Mesenteric fat pad (tissue), 1 donor: Measurements from ENCODE around the gene NPFFR2. TPM values are rescaled to one million over a fixed set of nuclear protein-coding genes. Genes with fewer than 3 reads are reported as not detected.
"Not testable (repeated sequence)": the region's sequence is repeated elsewhere in the genome, so short reads cannot be mapped to it uniquely, and the experiment has no call there.

Experiments used
- DNase-seq: peaks from one replicate; pipeline ENCODE4 v3.0.0-alpha.2; 2020; ENCODE audit warnings: low spot score
- total RNA-seq: library from RNA; stranded (reverse); fragmentation: NEBNext Ultra II Directional; extraction: Animal tissue kit (Norgen Biotek cat#: 25700); gene quantifications from one replicate; pipeline ENCODE4 v1.2.1, GENCODE V29; 2021
- donor health status: DM: yes; HTN: yes; CAD: no.

NPFFR2 gene
- total RNA-seq, 1 donor from 2014 or later: not detected

DNA sequence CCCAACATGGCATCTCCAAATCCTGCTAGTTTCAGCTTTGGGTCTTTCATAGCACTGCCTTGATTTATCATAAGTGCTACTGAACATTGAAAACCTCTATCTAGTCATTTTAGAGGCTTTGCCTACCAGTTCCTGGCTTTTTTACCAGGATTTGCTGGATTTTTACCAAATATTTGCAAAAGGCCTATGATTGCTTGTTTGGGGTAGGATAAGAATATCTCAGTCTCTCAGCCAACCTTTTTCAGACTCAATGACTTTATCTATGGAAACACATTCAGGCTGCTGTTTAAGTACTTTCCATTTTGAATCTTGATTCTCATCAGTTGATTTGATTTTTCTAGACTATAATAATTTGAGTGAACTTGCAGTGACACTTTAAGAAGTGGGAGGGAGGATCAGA, 80.1 kb downstream of the NPFFR2 start:
- no peak for DNase-seq

DNA sequence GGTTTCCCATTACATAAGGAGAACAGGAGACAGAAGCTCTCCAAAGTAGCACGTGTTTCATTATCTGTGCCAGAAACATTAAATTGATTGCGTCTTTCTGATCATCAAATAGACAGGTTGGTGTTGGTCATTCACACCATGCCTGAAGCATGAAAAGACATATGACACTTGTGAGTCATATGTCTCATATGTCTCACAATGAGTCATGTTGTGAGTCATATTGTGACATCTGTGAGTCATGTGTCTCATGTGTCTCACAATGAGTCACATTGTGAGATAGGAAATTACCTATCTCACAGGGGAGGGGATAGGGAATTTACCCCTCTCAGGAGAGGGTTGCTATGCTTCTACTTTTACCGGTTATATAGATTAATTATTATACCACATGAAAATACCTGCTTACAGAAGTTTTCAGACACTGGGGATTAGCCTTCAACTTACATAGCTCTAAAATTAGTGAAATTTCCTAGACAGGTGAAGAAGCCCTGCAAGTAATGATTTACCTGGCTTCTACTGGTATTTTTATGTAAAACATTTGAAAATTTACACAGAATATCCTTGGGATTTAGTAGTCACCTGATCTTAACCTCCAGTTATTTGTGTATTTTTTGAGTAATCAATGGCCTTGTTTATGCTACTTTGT, 80.8 kb downstream of the NPFFR2 start:
- no peak for DNase-seq

DNA sequence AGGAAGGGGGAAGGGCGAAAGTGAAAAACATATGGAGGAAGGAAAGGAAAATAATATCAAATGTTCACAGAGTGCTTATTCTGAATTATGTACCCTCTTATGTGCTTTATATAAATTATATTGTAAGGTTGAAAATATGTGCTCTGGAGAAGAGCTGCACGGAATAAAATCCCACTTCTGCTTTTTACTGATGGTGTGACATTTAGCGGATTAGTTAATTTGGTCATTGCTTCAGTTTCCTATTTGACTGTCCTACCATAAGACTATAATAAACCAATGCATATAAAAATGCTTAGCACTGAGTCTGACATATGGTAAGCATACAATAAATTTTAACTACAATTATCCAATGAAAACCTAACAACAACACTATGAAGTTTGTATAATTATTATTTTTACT, 86.2 kb downstream of the NPFFR2 start:
- DNase-seq: no peak

DNA sequence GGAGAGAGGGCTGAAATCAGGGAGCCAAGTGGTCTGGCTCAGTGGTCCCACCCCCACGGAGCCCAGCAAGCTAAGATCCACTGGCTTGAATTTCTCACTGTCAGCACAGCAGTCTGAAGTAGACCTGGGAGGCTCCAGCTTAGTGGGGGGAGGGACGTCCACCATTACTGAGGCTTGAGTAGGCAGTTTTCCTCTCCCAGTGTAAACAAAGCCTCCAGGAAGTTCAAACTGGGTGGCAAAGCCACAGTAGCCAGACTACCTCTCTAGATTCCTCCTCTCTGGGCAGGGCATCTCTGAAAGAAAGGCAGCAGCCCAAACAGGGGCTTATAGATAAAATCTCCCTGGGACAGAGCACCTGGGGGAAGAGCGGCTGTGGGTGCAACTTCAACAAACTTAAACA, 88.1 kb downstream of the NPFFR2 start:
- no peak for DNase-seq

DNA sequence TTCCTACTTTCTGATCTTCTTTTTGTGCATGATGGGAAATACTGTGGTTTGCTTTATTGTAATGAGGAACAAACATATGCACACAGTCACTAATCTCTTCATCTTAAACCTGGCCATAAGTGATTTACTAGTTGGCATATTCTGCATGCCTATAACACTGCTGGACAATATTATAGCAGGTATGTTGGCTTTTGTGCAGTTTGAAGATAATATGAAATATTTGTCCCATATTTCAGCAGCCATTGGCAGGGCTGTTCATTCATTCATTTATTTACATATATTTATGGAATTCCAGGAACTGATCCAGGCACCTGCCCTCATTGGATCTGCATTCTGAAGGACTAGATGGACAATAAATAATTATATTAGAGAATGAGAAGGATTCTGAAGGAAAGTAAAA, 96.9 kb downstream of the NPFFR2 start:
- no peak for DNase-seq

DNA sequence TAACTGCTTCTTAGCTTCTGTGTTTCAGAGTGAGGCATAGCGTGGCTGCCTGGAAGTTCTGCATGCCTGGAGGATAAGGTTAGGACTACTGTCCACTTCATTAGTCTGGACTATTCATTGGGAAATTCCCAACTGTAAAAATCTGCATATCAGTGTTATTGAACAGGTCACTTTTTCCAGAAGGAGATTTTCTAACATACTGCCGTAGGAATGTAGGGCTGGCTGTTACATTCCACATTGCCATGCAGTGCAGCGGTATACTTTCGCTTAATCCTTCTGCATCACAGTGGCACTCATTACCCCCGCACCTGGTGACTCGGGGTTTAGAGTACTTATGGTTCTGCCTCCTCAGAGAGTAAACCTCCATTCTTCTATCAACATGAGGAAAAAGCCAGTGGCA, 104.6 kb downstream of the NPFFR2 start:
- DNase-seq: no peak

DNA sequence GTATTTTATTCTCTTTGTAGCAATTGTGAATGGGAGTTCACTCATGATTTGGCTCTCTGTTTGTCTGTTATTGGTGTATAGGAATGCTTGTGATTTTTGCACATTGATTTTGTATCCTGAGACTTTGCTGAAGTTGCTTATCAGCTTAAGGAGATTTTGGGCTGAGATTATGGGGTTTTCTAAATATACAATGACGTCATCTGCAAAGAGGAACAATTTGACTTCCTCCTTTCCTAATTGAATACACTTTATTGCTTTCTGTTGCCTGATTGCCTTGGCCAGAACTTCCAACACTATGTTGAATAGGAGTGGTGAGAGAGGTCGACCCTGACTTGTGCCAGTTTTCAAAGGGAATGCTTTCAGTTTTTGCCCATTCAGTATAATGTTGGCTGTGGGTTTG, 108.2 kb downstream of the NPFFR2 start:
- DNase-seq: not testable (repeated sequence)

DNA sequence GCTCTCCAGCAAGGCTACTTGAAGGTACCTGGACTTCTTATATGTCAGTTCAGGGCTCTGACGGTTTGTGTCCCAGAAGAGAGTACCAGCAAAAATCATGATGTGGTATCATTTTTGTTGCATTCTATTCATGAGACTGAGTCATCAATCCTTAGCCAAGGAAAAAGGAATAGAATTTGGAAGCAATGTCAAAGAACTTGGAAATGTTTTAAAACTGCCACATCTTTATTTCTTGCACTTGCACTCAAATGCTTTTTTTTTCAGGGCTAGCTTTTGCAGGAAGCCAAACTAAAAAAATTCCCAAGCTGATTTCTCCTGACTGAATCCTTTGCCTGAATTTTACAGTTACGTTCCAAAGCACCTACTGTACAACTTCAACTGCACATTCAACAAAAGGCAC, 112.4 kb downstream of the NPFFR2 start:
- DNase-seq: no peak

DNA sequence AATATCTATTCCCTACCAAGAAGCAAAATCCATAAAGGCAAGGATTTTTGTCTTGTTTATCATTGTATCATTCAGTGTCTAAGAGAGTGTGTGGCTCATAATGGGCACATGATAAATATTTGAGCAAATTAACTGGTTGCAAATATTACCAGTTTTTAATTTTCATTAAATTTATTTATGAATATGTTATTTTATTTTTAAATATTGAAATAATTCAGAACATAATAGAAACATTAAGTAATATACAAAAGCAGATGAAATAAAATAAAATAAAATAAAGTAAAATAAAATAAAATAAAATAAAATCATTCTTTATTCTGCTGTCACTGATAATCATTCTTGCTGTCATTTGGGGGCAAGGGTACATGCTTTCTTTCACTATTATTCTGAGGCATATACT, 120.9 kb downstream of the NPFFR2 start:
- no peak for DNase-seq

DNA sequence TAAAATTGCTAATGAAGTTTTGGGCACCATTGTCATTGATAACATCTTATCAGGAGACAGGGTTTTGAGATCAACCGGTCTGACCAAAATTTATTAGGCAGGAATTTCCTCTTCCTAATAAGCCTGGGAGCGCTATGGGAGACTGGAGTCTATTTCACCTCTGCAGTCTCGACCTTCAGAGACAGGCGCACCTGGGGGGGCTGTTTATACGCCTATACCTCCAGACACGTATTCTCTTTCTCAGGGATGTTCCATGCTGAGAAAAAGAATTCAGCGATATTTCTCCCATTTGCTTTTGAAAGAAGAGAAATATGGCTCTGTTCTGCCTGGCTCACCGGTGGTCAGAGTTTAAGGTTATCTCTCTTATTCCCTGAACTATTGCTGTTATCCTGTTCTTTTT, 121.8 kb downstream of the NPFFR2 start:
- DNase-seq: not testable (repeated sequence)

DNA sequence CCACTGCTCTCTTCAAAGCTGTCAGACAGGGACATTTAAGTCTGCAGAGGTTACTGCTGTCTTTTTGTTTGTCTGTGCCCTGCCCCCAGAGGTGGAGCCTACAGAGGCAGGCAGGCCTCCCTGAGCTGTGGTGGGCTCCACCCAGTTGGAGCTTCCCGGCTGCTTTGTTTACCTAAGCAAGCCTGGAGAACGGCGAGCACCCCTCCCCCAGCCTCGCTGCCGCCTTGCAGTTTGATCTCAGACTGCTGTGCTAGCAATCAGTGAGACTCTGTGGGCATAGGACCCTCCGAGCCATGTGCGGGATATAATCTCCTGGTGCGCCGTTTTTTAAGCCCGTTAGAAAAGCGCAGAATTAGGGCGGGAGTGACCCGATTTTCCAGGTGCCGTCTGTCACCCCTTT, 137.5 kb downstream of the NPFFR2 start:
- not testable (repeated sequence) for DNase-seq

DNA sequence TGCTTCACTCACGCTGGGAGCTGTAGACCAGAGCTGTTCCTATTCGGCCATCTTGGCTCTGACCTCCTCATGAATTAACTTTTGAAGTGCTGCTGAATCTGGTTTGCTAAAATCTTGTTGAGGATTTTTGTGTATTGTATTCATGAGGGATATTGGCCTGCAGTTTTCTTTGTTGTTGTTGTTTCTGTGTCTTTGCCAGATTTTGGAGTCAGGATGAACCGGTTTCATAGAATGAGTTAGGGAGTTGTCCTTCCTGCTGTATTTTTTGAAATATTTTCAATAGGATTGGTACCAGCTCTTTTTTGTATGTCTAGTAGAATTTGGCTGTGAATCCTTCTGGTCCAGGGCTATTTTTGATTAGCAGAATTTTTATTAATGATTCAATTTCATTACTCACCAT, 138.1 kb downstream of the NPFFR2 start:
- DNase-seq: no peak

DNA sequence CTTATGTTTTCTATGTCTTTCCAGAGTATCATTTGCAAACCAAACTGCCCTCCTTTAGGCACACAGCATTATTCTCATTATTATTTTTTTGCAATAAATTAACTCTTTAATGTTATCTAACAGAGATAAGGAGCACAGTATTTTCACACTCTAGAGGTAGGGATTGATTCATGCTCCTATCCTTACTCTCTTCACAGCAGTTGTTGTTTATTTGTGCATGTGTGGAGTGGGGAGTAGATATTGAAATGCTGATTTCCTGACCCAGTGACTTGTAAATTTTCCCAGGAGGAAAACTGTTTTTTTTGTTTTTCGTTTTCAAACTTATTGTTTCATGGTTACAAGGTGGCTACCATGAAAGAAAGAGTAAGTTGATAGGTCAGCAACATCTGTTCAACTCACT, 140.0 kb downstream of the NPFFR2 start:
- no peak for DNase-seq

DNA sequence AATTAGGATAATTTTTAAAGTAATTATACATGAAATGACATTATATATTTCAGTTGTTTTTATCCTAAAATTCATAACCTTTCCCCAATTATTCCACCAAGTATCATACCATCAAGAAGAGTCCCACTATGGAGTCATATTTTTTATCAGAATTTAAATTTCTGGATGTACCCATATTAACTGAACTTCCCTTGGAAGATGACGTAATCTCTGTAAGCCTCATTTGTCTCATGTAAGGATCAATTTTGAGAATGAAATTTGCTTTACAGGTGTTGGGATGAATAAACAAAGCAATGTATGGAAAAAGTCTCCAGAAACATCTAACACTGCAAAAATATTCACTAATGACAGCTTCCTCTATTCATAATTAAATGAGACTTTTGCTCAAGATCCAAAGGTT, 147.5 kb downstream of the NPFFR2 start:
- DNase-seq: no peak

DNA sequence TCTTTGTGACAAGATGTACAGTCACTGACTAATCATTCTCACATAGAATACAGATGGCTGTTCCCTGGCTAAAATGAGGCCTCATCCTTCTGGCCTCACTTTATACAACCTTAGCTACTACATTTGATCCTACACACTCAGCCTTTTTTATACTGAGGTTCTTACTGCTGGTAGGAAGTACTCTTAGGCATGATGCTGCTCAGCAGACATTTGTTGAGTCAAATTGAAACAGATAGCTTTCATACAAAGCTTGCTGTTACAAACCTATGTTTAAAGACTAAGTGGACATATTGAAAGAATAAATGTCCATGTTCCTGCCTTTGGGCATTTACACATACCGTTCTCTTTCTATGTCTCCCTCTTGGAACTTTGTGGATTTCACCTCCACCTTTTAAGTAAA, 154.9 kb downstream of the NPFFR2 start:
- DNase-seq: no peak

DNA sequence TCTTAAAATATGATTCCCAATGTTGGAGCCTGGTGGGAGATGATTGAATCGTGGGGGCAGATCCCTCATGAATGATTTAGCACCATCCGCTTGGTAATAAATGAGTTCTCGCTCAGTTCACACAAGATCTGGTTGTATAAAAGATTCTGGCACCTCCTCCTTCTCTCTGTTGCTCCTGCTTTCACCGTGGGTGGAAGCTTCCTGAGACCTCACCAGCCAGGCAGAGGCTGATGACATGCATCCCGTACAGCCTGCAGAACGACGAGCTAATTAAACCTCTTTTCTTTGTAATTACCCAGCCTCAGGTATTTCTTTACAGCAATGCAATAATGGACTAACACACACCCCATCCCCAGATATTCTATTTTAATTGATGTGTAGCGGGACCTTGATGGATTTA, 162.2 kb downstream of the NPFFR2 start:
- DNase-seq: no peak

DNA sequence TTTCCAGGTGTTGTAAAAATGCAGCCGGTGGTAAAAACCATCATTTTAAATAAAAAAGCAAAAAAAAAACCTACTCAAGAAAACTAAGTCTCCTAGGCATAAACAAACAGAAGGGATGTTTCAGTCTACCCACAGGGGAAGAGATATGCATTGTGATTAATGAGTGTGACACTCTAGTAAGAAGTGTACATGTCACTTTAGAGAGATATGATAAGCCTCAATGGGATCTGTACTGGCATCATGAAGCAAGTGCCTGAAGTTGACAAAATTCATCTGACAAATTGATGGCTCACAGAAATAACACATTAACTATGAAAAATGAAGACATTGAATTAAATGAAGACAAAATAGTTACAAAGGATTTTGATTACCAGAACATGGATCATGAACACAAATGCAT, 162.7 kb downstream of the NPFFR2 start:
- no peak for DNase-seq

Other genes starting within 250 kb of the NPFFR2 start
- gene GC, start 247.9 kb upstream of the NPFFR2 start, total RNA-seq: not detected